HG03175 (cell line): Measurements from ENCODE around the gene KMT5C.

Source experiments
- ATAC-seq: cut with Tn5 transposase; IDR thresholded peaks from one replicate; pipeline ENCODE4 v1.9.1; 2021; ENCODE audit warnings: mild to moderate bottlenecking, moderate library complexity; ENCODE audit not compliant: unreplicated experiment

Gene KMT5C

DNA sequence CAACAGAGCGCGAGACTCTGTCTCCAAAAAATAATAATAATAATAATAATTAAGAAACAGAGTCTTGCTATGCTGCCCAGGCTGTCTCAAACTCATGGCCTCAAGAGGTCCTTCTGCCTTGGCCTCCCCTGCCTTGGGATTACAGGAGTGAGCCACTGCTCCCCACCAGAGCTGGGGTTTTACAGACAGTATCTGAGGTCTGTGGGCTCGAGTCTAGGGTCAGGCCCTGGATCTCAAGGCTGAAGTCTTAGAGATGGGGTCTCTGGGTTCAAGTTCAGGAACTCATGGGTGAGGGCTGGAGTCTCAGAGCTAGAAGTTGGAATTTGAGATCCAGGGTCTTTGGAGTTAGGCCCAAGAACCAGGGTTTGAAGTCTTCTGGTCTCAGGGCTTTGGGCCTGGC is 27.1 kb downstream of the KMT5C start:
- no peak for ATAC-seq

DNA sequence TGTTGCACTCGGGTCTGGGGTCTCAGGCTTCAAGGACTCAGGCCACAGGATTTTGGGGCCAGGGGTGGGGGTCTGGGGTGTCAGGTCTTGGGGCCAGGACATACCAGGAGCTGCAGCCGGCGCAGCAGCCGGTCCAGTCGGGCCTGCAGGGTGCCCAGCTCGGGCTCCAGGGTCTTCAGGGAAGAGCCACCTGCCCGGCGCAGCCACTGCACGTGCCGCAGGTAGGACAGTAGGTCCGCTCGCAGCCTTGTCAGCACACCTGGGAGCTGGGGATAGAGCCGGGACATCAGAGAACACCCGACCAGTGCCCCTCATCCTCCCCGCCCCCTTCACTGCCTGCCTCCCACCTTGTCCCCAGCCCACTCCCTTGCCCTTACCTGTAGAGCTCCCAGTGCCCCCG is 28.4 kb downstream of the KMT5C start:
- no peak for ATAC-seq

DNA sequence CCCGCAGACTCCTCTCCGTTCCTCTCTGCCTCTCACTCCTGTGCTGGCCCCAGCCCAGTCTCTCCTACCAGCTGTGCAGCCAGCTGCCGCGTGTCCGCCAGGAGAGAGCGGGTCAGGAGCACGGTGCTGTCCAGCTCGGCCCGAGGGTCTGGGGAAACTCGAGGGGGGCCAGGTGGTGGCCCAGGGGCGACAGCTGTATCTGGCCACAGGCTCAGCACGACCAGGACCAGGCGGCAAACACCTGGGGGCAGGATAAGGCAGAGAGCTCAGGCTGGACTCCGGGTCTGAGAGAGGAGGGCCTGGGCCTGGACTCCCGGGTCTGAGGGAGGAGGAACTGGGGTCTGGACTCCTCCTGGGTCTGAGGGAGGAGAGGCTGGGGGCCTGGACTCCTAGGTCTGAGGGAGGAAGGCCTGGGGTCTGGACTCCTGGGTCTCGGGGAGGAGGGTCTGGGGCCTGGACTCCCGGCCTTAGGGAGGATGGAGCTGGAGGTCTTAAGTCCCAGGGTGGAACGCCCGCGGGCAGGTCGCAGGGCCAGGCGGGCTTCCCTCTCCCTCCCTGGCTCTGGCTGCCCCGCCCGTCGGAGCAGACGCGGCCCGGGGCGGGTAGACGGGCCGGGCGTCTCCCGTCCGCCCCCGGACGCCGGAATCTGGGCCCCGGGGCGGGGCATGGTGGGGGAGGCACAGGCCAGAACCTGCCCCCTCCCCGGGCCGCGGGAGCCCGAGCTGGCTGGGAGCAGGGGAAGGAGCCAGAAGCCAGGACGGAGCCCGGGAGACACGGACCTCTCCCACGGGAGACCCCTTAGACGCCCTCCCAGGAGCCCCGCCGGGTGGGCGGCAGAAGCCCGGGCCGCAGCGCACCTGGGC is 29.3 kb downstream of the KMT5C start:
- ATAC-seq, result no peak

- ATAC-seq, result no peak
These were observed 30.1 kb downstream of the KMT5C start for GRCh38 chr19:55369653-55370304.

DNA sequence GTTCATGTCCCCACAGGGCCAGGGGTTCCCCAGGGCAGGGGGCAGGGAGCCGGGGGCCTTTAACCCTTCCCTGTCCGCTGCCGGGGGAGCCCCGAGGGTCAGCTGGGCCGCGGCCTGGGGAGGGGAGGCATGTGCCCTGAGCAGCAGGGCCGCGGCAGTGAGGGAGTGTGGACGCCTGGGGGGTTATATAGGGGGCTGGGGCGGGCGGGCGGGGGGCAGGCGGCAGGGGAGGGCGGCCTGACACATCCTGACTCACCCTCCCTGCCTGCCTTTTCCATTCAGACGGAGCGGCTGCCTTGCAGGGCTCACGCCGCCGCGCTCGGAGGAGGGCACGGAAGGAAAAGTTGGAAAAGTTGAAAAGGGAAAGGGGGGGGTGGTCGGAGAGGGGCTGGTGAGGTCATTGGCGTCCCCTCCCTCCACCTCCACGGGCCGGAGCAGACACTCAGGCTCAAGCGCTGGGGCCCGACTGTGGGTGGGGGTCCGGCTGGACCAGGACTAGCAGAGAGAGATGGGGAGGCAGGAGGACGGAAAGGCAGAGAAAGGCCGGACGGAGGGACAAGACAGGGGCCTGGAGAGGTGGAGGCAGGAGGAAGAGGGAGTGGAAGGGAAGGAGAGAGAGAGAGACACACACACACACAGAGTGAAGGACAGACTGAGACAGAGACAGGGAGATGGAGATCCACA is 30.8 kb downstream of the KMT5C start, which contains the start of gene IL11:
Gene IL11 (minus strand): TSS at position 159 of the 684 bp plus-strand sequence. CDS start 153 bp downstream, at position 6.
- ATAC-seq, result no peak

DNA sequence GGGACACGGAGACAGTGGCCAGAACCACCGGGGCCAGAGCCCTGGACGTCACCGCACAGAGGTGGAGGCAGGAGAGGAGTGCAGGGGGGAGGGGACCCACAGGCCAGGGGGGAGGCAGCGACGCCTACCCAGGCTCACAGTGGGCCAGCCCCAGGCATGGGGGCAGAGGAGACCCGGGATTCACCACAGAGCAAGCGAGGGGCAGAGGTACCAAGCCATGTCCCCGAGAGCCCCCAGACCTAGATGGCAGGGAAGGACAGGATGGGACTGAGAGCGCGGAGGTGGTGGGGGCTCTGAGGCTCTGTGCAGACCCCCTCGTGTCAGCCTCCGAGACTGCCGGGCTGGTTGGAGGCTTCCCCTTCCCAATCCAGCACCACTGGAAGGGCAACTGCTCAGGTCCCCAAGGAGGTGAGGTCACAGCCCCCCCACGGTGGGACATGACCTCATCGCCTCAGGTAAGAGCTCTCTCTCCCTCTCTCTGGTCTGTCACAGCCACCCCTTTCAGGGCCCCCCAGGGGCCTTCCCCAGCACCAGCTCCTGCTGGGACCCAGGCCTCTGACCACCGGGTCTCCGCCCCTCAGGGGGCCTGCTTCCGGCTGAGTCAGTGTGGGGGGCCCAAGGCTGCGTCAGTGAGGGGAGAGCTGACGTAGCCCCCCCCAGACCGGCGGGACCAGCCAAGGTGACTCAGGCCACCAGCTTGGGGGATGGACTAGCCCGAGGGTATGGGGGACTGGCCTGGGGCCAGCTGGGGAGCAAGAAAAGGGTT is 32.8 kb downstream of the KMT5C start:
- ATAC-seq, result no peak

DNA sequence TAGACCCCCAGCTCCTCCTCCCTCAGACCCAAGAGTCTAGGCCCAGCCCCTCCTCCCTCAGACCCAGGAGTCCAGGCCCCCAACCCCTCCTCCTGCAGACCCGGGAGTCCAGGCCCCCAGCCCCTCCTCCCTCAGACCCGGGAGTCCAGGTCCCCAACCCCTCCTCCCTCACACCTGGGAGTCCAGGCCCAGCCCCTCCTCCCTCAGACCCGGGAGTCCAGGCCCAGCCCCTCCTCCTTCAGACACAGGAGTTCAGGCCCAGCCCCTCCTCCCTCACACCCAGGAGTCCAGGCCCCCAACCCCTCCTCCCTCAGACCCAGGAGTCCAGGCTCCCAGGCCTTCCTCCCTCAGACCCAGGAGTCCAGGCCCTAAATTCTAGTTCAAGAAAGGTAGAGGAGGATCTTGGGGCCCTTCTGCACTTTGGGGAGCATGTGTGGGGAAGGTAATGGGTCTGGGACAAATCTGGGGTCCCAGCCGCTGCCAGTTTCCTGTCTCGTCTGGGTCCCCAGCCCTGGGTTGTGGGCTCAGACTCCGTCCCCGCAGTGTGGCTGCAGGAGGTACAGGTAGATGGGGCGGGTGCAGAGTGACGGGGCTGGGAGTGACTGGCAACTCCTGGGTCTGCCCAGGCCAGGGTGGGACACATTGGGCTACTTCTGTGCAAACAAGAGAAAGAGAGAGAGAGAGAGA is 33.8 kb downstream of the KMT5C start:
- ATAC-seq, result no peak

DNA sequence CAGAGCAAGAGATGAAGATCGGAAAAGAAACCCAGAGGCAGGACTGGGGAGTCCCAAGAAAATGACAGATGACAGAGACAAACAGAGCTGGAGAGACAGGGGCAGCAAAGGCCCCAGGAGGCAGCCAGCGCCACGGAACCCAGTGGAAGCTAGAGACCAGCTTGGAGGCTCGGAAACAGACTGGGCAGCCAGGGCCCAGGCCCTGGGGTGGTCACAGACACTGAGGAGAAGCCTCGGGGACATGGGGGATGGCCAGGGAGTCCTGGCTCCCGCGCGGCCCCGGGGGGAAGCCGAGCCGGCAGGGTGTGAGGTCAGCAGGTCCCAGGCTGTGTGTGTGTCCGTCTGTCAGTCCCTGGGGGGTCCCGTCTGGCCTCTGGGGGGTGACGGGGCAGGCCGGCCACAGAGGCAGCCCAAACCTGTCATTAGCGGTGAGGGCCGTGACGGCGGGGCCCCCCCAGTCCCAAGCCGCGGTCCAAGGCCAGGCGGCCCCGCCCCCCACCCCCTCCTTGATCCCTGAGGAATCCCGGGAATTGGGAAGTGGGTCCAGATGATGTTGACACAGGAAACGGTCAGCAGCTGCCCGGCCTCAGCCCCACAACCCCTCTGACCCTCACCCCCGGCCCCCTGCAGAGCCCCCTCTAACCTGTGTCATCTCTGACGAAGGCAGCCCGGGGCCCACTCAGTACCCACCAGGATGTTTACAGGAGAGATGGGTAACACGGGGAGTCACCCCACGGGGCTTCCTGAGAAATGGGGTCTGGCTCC is 34.5 kb downstream of the KMT5C start:
- ATAC-seq, result no peak

- ATAC-seq, result no peak
These were observed 36.7 kb downstream of the KMT5C start, which contains the start of gene TMEM190 for GRCh38 chr19:55376241-55376933. Gene TMEM190, plus strand, starts transcription at chr19:55376826. Its CDS starts 28 bp downstream, at chr19:55376854.

GRCh38 chr19:55377356-55378131 is 37.9 kb downstream of the KMT5C start:
- no peak for ATAC-seq

DNA sequence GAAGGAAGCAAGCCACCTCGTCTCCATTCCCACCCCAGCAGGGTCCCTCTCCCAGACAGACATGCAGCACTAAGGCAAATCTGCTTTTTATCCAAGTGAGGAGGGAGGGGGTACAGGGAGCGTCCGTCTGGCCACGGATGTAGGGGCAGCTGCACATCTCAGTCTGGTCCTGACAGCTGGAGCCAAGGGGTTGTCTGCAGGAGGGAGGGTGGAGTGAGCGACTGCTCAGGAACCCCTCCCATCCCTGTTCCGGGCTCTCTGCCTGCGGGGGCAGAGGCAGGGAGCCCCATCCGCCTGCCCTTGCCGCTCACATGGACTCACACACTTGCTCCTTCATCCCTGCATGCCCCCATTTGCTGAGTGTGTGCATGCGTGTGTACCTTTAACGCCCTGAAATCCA is 39.5 kb downstream of the KMT5C start:
- no peak for ATAC-seq

GRCh38 chr19:55382013-55382412 is 42.3 kb downstream of the KMT5C start:
- ATAC-seq, result no peak

GRCh38 chr19:55382522-55383054 is 42.9 kb downstream of the KMT5C start:
- no peak for ATAC-seq

- ATAC-seq, result no peak
These were observed 43.8 kb downstream of the KMT5C start for GRCh38 chr19:55383279-55384130.

- no peak for ATAC-seq
These were observed 44.6 kb downstream of the KMT5C start, which contains the start of gene TMEM238 for GRCh38 chr19:55384131-55384919. Gene TMEM238, minus strand, starts transcription at chr19:55384292. Its CDS starts 33 bp downstream, at chr19:55384259.
